Mesendoderm (in vitro differentiated cells): Measurements from ENCODE around the gene GALNT1.

ENCODE experiments used
- DNase-seq: peaks from one replicate; pipeline ENCODE4 v3.0.0; 2013
- H2AK5ac ChIP-seq: 2 replicates; pipeline ENCODE4 v1.6.1; 2013; ENCODE audit warnings: low read length, inconsistent platforms
- H2BK120ac ChIP-seq: 2 replicates; pipeline ENCODE4 v1.6.1; 2013; ENCODE audit warnings: low read depth, mild to moderate bottlenecking, low read length, moderate library complexity, mixed read lengths
- H2BK15ac ChIP-seq: replicated peaks from 2 replicates; pipeline ENCODE4 v1.6.1; 2013; ENCODE audit warnings: low read depth, mild to moderate bottlenecking, moderate library complexity
- H2BK5ac ChIP-seq: 2 replicates; pipeline ENCODE4 v1.6.1; 2013; ENCODE audit warnings: low read length, inconsistent platforms
- H3K18ac ChIP-seq: 2 replicates; pipeline ENCODE4 v1.6.1; 2013; ENCODE audit warnings: mild to moderate bottlenecking, low read length, mixed read lengths
- H3K23ac ChIP-seq: one replicate; pipeline ENCODE4 v1.6.1; 2013; ENCODE audit warnings: low read length
- H3K27ac ChIP-seq: 2 replicates; pipeline ENCODE4 v1.5.1; 2013; ENCODE audit warnings: low read depth, mild to moderate bottlenecking, inconsistent platforms, low read length, moderate library complexity
- H3K27me3 ChIP-seq: 2 replicates; pipeline ENCODE4 v1.6.1; 2013; ENCODE audit warnings: low read length, control low read depth, mild to moderate bottlenecking, inconsistent platforms; ENCODE audit not compliant: insufficient read depth, poor library complexity
- H3K36me3 ChIP-seq: 2 replicates; pipeline ENCODE4 v1.6.1; 2013; ENCODE audit warnings: low read length, inconsistent platforms; ENCODE audit not compliant: control insufficient read depth, insufficient read depth
- H3K4ac ChIP-seq: one replicate; pipeline ENCODE4 v1.6.1; 2013; ENCODE audit warnings: low read depth, mild to moderate bottlenecking, low read length, moderate library complexity
- H3K4me1 ChIP-seq: 2 replicates; pipeline ENCODE4 v1.6.1; 2013; ENCODE audit warnings: low read depth, low read length, inconsistent platforms; ENCODE audit not compliant: control insufficient read depth
- H3K4me2 ChIP-seq: 2 replicates; pipeline ENCODE4 v1.6.1; 2013; ENCODE audit warnings: low read length
- H3K4me3 ChIP-seq: 2 replicates; pipeline ENCODE4 v1.5.1; 2013; ENCODE audit warnings: mild to moderate bottlenecking, low read length
- H3K56ac ChIP-seq: one replicate; pipeline ENCODE4 v1.6.1; 2013; ENCODE audit warnings: low read length
- H3K79me1 ChIP-seq: 2 replicates; pipeline ENCODE4 v1.6.1; 2013; ENCODE audit warnings: low read length, inconsistent platforms
- H3K79me2 ChIP-seq: 2 replicates; pipeline ENCODE4 v1.6.1; 2013; ENCODE audit warnings: mild to moderate bottlenecking, low read length; ENCODE audit not compliant: control insufficient read depth, insufficient read depth
- H3K9ac ChIP-seq: 2 replicates; pipeline ENCODE4 v1.6.1; 2013; ENCODE audit warnings: low read length, inconsistent platforms
- H4K5ac ChIP-seq: one replicate; pipeline ENCODE4 v1.6.1; 2013; ENCODE audit warnings: low read length
- H4K8ac ChIP-seq: one replicate; pipeline ENCODE4 v1.6.1; 2013; ENCODE audit warnings: low read depth, mild to moderate bottlenecking, control low read depth, low read length, moderate library complexity
- WGBS: extraction: QIAGEN DNeasy Blood & Tissue Kit; methylation state at CpG from one replicate; pipeline ENCODE4 v1.1.7; 2013; ENCODE audit warnings: low lambda C conversion rate, missing lambda C conversion rate; ENCODE audit not compliant: insufficient coverage; ENCODE audit errors: extremely low coverage; 5-methylcytosine and 5-hydroxymethylcytosine counted together

The GALNT1 gene

GRCh38 chr18:35693829-35694228 lies 112.3 kb downstream of the GALNT1 start:
- H3K56ac ChIP-seq: no peak overlapping the region
- no peak overlapping the region for H3K4ac ChIP-seq
- no peak overlapping the region for H3K23ac ChIP-seq
- H2BK120ac ChIP-seq: no peak overlapping the region
- no peak overlapping the region for H3K18ac ChIP-seq
- H3K79me1 ChIP-seq: no peaks in the 10 kb centered on the region
- no peak overlapping the region for H3K4me2 ChIP-seq
- no peak overlapping the region for H2AK5ac ChIP-seq
- H3K36me3 ChIP-seq: no peaks in the 10 kb centered on the region
- H2BK15ac ChIP-seq: no peak overlapping the region
- H4K5ac ChIP-seq: no peak overlapping the region
- H3K4me3 ChIP-seq: no peak overlapping the region
- H3K27me3 ChIP-seq: no peaks in the 10 kb centered on the region
- DNase-seq: no peak
- WGBS: no CpG with 5 or more reads among the region's 4 CpGs
- H3K27ac ChIP-seq: no peak overlapping the region
- H4K8ac ChIP-seq: no peak overlapping the region
- H3K79me2 ChIP-seq: no peaks in the 10 kb centered on the region
- H2BK5ac ChIP-seq: no peak overlapping the region
- no peak overlapping the region for H3K9ac ChIP-seq
- no peaks in the 10 kb centered on the region for H3K4me1 ChIP-seq

GRCh38 chr18:35694808-35695207 lies 113.3 kb downstream of the GALNT1 start:
- Histone ChIP-seq H3K4ac (no peak overlapping the region), H3K9ac (no peak overlapping the region), H3K23ac (no peak overlapping the region), H3K79me1 (no peaks in the 10 kb centered on the region), H2BK5ac (no peak overlapping the region), H3K36me3 (no peaks in the 10 kb centered on the region), H3K4me3 (no peak overlapping the region), H4K5ac (no peak overlapping the region), H2BK120ac (no peak overlapping the region), H3K18ac (no peak overlapping the region), H3K56ac (no peak overlapping the region), H2BK15ac (no peak overlapping the region), H3K27ac (no peak overlapping the region), H3K27me3 (no peaks in the 10 kb centered on the region), H4K8ac (no peak overlapping the region), H3K4me1 (no peaks in the 10 kb centered on the region), H2AK5ac (no peak overlapping the region), H3K4me2 (no peak overlapping the region), H3K79me2 (no peaks in the 10 kb centered on the region)
- DNase-seq: no peak
- WGBS: no CpG with 5 or more reads among the region's 2 CpGs

GRCh38 chr18:35695384-35695783 lies 113.8 kb downstream of the GALNT1 start:
- no peak overlapping the region for H3K23ac ChIP-seq
- H3K4me3 ChIP-seq: no peak overlapping the region
- no peak overlapping the region for H4K5ac ChIP-seq
- H3K27me3 ChIP-seq: no peaks in the 10 kb centered on the region
- H4K8ac ChIP-seq: no peak overlapping the region
- no peak overlapping the region for H3K18ac ChIP-seq
- H3K27ac ChIP-seq: no peak overlapping the region
- no peak overlapping the region for H3K56ac ChIP-seq
- H3K79me2 ChIP-seq: no peaks in the 10 kb centered on the region
- DNase-seq: no peak
- no peak overlapping the region for H2BK5ac ChIP-seq
- no peaks in the 10 kb centered on the region for H3K4me1 ChIP-seq
- no peak overlapping the region for H2BK15ac ChIP-seq
- H3K36me3 ChIP-seq: no peaks in the 10 kb centered on the region
- H3K4me2 ChIP-seq: no peak overlapping the region
- WGBS: no CpG with 5 or more reads among the region's 1 CpG
- H3K79me1 ChIP-seq: no peaks in the 10 kb centered on the region
- no peak overlapping the region for H3K4ac ChIP-seq
- no peak overlapping the region for H2AK5ac ChIP-seq
- no peak overlapping the region for H3K9ac ChIP-seq
- H2BK120ac ChIP-seq: no peak overlapping the region

GRCh38 chr18:35695803-35696202 lies 114.3 kb downstream of the GALNT1 start:
- Histone ChIP-seq H3K79me2 (no peaks in the 10 kb centered on the region), H3K27ac (no peak overlapping the region), H3K4me3 (no peak overlapping the region), H2AK5ac (no peak overlapping the region), H4K8ac (no peak overlapping the region), H3K9ac (no peak overlapping the region), H3K36me3 (no peaks in the 10 kb centered on the region), H2BK120ac (no peak overlapping the region), H3K23ac (no peak overlapping the region), H3K27me3 (no peaks in the 10 kb centered on the region), H3K79me1 (no peaks in the 10 kb centered on the region), H3K4me2 (no peak overlapping the region), H3K4ac (no peak overlapping the region), H2BK15ac (no peak overlapping the region), H3K18ac (no peak overlapping the region), H4K5ac (no peak overlapping the region), H2BK5ac (no peak overlapping the region), H3K4me1 (no peaks in the 10 kb centered on the region), H3K56ac (no peak overlapping the region)
- no peak for DNase-seq
- no CpG with 5 or more reads among the region's 8 CpGs for WGBS

GRCh38 chr18:35696307-35696706 lies 114.8 kb downstream of the GALNT1 start:
- Histone ChIP-seq H3K56ac (no peak overlapping the region), H2AK5ac (no peak overlapping the region), H3K27ac (no peak overlapping the region), H3K4me2 (no peak overlapping the region), H3K27me3 (no peaks in the 10 kb centered on the region), H3K36me3 (no peaks in the 10 kb centered on the region), H3K79me2 (no peaks in the 10 kb centered on the region), H2BK15ac (no peak overlapping the region), H3K4me3 (no peak overlapping the region), H3K4me1 (no peaks in the 10 kb centered on the region), H2BK120ac (no peak overlapping the region), H3K9ac (no peak overlapping the region), H3K18ac (no peak overlapping the region), H4K5ac (no peak overlapping the region), H3K23ac (no peak overlapping the region), H3K4ac (no peak overlapping the region), H4K8ac (no peak overlapping the region), H2BK5ac (no peak overlapping the region), H3K79me1 (no peaks in the 10 kb centered on the region)
- no peak for DNase-seq
- WGBS: no CpG with 5 or more reads among the region's 3 CpGs

GRCh38 chr18:35697869-35698268 lies 116.3 kb downstream of the GALNT1 start:
- Histone ChIP-seq H3K4me1 (no peaks in the 10 kb centered on the region), H3K79me2 (no peaks in the 10 kb centered on the region), H3K27me3 (no peaks in the 10 kb centered on the region), H3K18ac (no peak overlapping the region), H2AK5ac (no peak overlapping the region), H3K56ac (no peak overlapping the region), H2BK120ac (no peak overlapping the region), H3K4me2 (no peak overlapping the region), H3K27ac (no peak overlapping the region), H3K36me3 (no peaks in the 10 kb centered on the region), H3K9ac (no peak overlapping the region), H4K5ac (no peak overlapping the region), H2BK5ac (no peak overlapping the region), H3K79me1 (no peaks in the 10 kb centered on the region), H2BK15ac (no peak overlapping the region), H3K23ac (no peak overlapping the region), H3K4ac (no peak overlapping the region), H4K8ac (no peak overlapping the region), H3K4me3 (no peak overlapping the region)
- no CpG with 5 or more reads among the region's 7 CpGs for WGBS
- DNase-seq: no peak
